ENCODE measurements around the gene GPC5.

Gene GPC5

DNA sequence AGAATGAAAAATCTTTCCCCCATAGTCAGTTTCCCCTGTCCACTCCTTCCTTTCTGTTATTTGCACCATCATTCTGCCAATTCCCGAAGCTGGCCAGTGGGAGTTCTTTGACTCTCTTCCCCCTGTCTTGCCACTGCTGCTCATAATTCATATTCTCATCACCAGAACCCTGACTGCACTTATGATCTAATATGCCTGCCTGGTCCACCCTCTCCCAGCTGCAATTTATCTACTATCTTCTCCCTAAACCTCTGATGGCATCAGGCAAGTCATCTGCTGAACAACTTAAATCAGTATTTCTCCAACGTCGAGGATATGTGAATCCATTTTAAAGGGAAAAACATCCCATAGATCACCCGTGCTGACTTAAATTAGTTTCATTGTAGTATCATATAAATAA is 1370.2 kb downstream of the GPC5 start:
- Histone ChIP-seq H3K4me1 (ENCODE audit: control insufficient read depth, insufficient read depth, low read length, unreplicated experiment) (no peaks in the 10 kb centered on the region), H3K27me3 (ENCODE audit: insufficient read depth, low read length) (no peaks in the 10 kb centered on the region), H2AFZ (ENCODE audit: low read length, unreplicated experiment) (no peak overlapping the region), H3K36me3 (ENCODE audit: insufficient read depth, low read length) (no peaks in the 10 kb centered on the region), H3K79me2 (ENCODE audit: control insufficient read depth, insufficient read depth, low read length, unreplicated experiment) (no peaks in the 10 kb centered on the region), H3K27ac (ENCODE audit: low read depth, low read length) (no peak overlapping the region), H3K4me3 (ENCODE audit: low read depth, low read length) (no peak overlapping the region)

DNA sequence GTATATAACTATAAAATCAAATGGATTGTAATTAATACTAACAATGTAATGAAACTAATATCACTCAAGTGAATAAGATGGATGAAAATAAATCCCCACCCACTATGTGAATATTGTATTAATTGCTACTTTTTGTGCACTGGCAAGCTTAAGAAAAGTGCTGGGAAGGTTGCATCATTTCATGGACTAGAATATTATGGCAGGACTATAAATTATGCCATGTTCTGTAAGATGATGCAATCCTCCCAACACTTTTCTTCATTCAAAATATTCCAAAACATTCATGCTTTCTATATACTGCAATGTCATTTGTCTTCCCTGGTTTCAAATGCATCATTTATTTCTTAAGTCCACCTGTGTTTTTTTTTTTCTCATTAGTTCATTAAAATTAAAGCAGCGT is 1370.6 kb downstream of the GPC5 start:
- Histone ChIP-seq H3K36me3 (ENCODE audit: insufficient read depth, low read length) (no peaks in the 10 kb centered on the region), H3K27ac (ENCODE audit: low read depth, low read length) (no peak overlapping the region)

DNA sequence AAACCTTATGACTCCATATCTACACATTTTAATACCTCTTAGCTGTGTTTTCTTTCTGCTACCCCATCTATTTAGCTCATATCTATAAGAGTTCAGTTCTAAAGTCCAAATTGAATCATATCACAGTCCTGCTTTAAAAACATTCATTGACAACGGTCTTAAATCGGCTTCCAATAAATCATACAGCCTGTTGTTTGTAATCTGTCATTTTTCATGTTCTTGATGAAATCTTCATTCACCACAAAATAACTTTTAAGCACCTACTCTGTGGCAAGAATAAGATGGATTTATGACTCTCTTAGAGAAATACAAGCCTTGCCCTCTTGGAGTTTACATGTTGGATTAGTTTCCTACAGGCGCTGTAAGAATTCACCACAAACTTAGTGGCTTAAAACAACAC is 1377.2 kb downstream of the GPC5 start:
- H3K4me3 ChIP-seq (ENCODE audit: low read depth, low read length) = no peak overlapping the region
- H3K4me1 ChIP-seq (ENCODE audit: control insufficient read depth, insufficient read depth, low read length, unreplicated experiment) = no peaks in the 10 kb centered on the region
- no peaks in the 10 kb centered on the region for H3K79me2 ChIP-seq (ENCODE audit: control insufficient read depth, insufficient read depth, low read length, unreplicated experiment)
- H3K36me3 ChIP-seq (ENCODE audit: insufficient read depth, low read length) = no peaks in the 10 kb centered on the region
- no peak overlapping the region for H3K27ac ChIP-seq (ENCODE audit: low read depth, low read length)
- no peak overlapping the region for H2AFZ ChIP-seq (ENCODE audit: low read length, unreplicated experiment)
- H3K27me3 ChIP-seq (ENCODE audit: insufficient read depth, low read length) = no peaks in the 10 kb centered on the region

More for the DNA sequence above, 1370.6 kb downstream of the GPC5 start:
- no peak overlapping the region for H3K4me3 ChIP-seq (ENCODE audit: low read depth, low read length)
- H3K4me1 ChIP-seq (ENCODE audit: control insufficient read depth, insufficient read depth, low read length, unreplicated experiment) = no peaks in the 10 kb centered on the region
- H2AFZ ChIP-seq (ENCODE audit: low read length, unreplicated experiment) = no peak overlapping the region
- no peaks in the 10 kb centered on the region for H3K27me3 ChIP-seq (ENCODE audit: insufficient read depth, low read length)
- no peaks in the 10 kb centered on the region for H3K79me2 ChIP-seq (ENCODE audit: control insufficient read depth, insufficient read depth, low read length, unreplicated experiment)

DNA sequence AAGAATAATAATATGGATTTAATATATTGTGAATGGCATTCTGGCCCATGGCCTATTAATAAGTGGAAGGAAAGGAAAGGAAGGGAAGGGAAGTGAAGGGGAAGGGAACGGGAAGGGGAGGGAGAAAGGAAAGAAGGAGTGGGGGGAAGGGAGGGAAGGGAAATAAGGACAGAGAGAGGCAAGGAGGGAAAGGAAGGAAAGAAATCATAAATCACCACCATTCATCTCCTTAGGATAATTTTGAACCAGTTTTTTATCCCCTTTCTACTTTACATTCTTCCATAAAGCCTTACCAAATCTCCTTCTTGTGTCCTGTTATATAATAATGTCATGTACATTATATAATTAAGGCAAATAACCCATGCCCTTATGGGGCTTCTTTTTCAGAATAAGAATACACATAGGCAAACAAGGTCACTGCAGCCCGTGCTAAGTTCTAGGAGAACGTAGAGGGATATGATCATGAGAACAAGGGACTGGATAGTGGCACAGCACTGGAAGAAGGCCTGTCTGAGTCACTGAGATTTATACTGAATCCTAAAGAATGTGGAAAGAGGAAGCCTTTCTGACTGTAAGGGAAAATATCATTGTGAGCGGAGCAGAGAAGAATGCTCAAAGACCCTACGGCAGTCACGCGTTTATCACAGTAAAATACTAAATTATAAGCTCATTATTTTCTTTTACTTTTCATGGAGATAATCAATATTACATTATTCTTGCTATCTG is 1383.7 kb downstream of the GPC5 start:
- H3K27ac ChIP-seq (ENCODE audit: low read depth, low read length) = no peak overlapping the region
- H3K79me2 ChIP-seq (ENCODE audit: control insufficient read depth, insufficient read depth, low read length, unreplicated experiment) = no peaks in the 10 kb centered on the region
- no peak overlapping the region for H2AFZ ChIP-seq (ENCODE audit: low read length, unreplicated experiment)

DNA sequence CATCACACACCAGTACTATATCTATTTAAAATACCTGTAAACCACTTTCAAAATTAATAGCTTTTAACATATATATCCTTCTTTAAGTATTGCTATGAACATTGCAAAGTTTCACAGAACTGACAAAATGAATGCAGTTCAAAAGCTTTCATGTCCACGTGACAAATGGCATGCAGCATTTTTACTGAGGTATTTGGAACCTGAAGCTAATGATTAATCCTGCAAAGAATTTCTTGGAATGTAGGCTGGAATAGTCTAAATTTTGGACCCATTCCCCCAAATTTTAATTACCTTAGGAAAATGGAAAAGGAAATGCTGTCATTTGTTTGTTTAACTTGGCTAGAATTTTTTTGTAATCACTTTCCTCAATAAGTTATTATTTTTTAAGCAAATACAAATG is 1404.4 kb downstream of the GPC5 start:
- Histone ChIP-seq H3K27ac (ENCODE audit: low read depth, low read length) (no peak overlapping the region), H3K4me1 (ENCODE audit: control insufficient read depth, insufficient read depth, low read length, unreplicated experiment) (peaks cover 38% of the 10 kb centered on the region), H3K4me3 (ENCODE audit: low read depth, low read length) (no peak overlapping the region), H3K36me3 (ENCODE audit: insufficient read depth, low read length) (no peaks in the 10 kb centered on the region), H3K79me2 (ENCODE audit: control insufficient read depth, insufficient read depth, low read length, unreplicated experiment) (no peaks in the 10 kb centered on the region), H3K27me3 (ENCODE audit: insufficient read depth, low read length) (no peaks in the 10 kb centered on the region), H2AFZ (ENCODE audit: low read length, unreplicated experiment) (no peak overlapping the region)

More for the DNA sequence above, 1383.7 kb downstream of the GPC5 start:
- no peak overlapping the region for H3K4me3 ChIP-seq (ENCODE audit: low read depth, low read length)
- no peaks in the 10 kb centered on the region for H3K4me1 ChIP-seq (ENCODE audit: control insufficient read depth, insufficient read depth, low read length, unreplicated experiment)
- H3K36me3 ChIP-seq (ENCODE audit: insufficient read depth, low read length) = no peaks in the 10 kb centered on the region
- H3K27me3 ChIP-seq (ENCODE audit: insufficient read depth, low read length) = no peaks in the 10 kb centered on the region

DNA sequence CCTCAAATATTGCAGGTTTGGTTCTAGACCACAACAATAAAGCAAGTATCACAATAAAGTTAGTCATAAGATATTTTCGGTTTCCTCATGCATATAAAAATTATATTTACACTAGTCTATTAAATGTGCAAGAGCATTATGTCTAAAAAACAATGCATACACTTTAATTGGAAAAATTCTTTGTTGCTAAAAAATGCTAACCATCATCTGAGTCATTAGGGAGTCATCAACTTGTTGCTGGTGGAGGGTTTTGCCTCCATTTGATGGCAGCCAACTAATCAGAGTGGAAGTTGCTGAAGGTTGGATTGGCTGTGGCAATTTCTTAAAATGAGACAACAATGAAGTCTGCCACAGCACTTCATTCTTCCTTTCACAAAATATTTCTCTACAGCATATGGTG is 1405.9 kb downstream of the GPC5 start:
- Histone ChIP-seq H3K4me3 (ENCODE audit: low read depth, low read length) (peak overlapping the region; percentile 30; the same call in 1 of the 2 replicates), H3K27me3 (ENCODE audit: insufficient read depth, low read length) (no peaks in the 10 kb centered on the region), H2AFZ (ENCODE audit: low read length, unreplicated experiment) (peak overlapping the region; percentile 80), H3K27ac (ENCODE audit: low read depth, low read length) (no peak overlapping the region), H3K4me1 (ENCODE audit: control insufficient read depth, insufficient read depth, low read length, unreplicated experiment) (peaks cover 43% of the 10 kb centered on the region), H3K79me2 (ENCODE audit: control insufficient read depth, insufficient read depth, low read length, unreplicated experiment) (no peaks in the 10 kb centered on the region), H3K36me3 (ENCODE audit: insufficient read depth, low read length) (no peaks in the 10 kb centered on the region)

DNA sequence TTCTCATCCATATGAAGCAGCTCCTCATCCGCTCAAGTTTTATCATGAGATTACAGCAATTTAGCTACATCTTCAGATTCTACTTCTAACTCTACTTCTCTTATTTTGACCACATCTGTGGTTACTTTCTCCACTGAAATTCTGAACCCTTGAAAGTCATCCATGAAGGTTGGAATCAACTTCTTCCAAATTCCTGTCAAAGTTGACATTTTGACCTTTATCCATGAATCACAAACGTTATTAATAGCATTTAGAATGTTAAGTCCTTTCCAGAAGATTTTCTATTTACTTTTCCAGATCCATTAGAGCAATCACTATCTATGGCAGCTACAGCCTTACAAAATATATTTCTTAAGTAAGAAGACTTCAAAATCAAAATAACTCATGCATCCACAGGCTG is 1406.5 kb downstream of the GPC5 start:
- no peaks in the 10 kb centered on the region for H3K79me2 ChIP-seq (ENCODE audit: control insufficient read depth, insufficient read depth, low read length, unreplicated experiment)
- H3K36me3 ChIP-seq (ENCODE audit: insufficient read depth, low read length) = no peaks in the 10 kb centered on the region
- peak overlapping the region; percentile 30; the same call in 1 of the 2 replicates for H3K4me3 ChIP-seq (ENCODE audit: low read depth, low read length)
- H3K4me1 ChIP-seq (ENCODE audit: control insufficient read depth, insufficient read depth, low read length, unreplicated experiment) = peaks cover 43% of the 10 kb centered on the region
- no peaks in the 10 kb centered on the region for H3K27me3 ChIP-seq (ENCODE audit: insufficient read depth, low read length)
- no peak overlapping the region for H3K27ac ChIP-seq (ENCODE audit: low read depth, low read length)
- peak overlapping the region; percentile 80 for H2AFZ ChIP-seq (ENCODE audit: low read length, unreplicated experiment)

DNA sequence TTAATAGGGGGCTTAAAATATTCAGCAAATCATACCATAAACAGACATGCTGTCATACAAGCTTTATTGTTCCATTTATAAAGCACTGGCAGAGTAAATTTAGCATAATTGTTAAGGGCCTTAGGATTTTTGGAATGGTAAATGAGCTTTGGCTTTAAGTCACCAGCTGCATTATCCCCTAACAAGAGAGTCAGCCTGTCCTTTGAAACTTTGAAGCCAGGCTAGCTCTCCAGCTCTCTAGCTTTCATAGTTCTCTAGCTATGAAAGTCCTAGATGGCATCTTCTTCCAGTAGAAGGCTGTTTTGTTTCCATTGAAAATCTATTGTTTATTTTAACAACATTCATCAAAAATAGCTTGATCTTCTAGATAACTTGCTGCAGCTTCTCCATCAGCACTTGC is 1407.3 kb downstream of the GPC5 start:
- Histone ChIP-seq H3K36me3 (ENCODE audit: insufficient read depth, low read length) (no peaks in the 10 kb centered on the region), H3K27me3 (ENCODE audit: insufficient read depth, low read length) (no peaks in the 10 kb centered on the region), H3K4me3 (ENCODE audit: low read depth, low read length) (peak overlapping the region; percentile 78), H2AFZ (ENCODE audit: low read length, unreplicated experiment) (peak overlapping the region; percentile 70), H3K27ac (ENCODE audit: low read depth, low read length) (peak overlapping the region; percentile 8; the same call in 1 of the 2 replicates), H3K79me2 (ENCODE audit: control insufficient read depth, insufficient read depth, low read length, unreplicated experiment) (no peaks in the 10 kb centered on the region), H3K4me1 (ENCODE audit: control insufficient read depth, insufficient read depth, low read length, unreplicated experiment) (peaks cover 43% of the 10 kb centered on the region)

DNA sequence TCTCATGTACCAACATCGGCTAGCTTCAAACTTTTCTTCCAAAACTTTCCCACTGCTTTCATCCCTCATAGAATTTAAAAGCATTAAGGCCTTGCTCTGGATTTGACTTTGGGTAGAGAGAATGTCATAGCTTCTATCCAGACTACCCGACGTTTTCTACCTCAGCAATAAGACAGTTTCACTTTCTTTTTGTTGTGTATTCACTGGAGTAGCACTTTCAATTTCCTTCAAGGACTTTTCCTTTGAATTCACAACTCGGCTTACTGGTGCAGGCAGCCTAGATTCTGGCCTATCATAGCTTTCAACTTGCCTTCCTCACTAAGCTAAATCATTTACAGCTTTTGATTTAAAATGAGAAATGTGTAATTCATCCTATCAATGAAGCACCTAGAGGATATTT is 1407.8 kb downstream of the GPC5 start:
- Histone ChIP-seq H3K36me3 (ENCODE audit: insufficient read depth, low read length) (no peaks in the 10 kb centered on the region), H3K27me3 (ENCODE audit: insufficient read depth, low read length) (no peaks in the 10 kb centered on the region), H3K27ac (ENCODE audit: low read depth, low read length) (peak overlapping the region; percentile 8; the same call in 1 of the 2 replicates), H3K4me3 (ENCODE audit: low read depth, low read length) (peak overlapping the region; percentile 78), H3K4me1 (ENCODE audit: control insufficient read depth, insufficient read depth, low read length, unreplicated experiment) (peaks cover 43% of the 10 kb centered on the region), H3K79me2 (ENCODE audit: control insufficient read depth, insufficient read depth, low read length, unreplicated experiment) (no peaks in the 10 kb centered on the region), H2AFZ (ENCODE audit: low read length, unreplicated experiment) (peak overlapping the region; percentile 70)

DNA sequence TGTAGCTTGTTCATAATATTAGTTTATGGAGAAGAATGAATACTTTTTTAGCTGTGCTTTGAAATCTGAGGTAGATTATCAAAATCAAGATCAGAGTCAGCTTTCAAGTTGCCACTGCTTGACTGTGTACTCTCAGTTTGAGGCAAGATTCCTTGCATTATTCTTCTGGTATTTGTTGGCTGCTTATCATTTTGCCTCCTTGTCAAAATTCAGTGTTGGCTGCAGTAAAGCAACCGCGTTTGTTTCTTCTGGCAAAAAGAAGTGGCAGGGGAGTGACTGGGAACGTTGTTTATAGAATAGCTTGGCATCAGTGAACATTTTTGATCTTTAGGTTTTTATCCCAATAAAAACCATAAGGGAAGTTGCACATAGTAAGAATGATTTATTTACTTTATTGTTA is 1408.9 kb downstream of the GPC5 start:
- no peaks in the 10 kb centered on the region for H3K79me2 ChIP-seq (ENCODE audit: control insufficient read depth, insufficient read depth, low read length, unreplicated experiment)
- no peak overlapping the region for H3K27ac ChIP-seq (ENCODE audit: low read depth, low read length)
- peak overlapping the region; percentile 57 for H3K4me3 ChIP-seq (ENCODE audit: low read depth, low read length)
- peak overlapping the region; percentile 70 for H2AFZ ChIP-seq (ENCODE audit: low read length, unreplicated experiment)
- peaks cover 43% of the 10 kb centered on the region for H3K4me1 ChIP-seq (ENCODE audit: control insufficient read depth, insufficient read depth, low read length, unreplicated experiment)
- no peaks in the 10 kb centered on the region for H3K27me3 ChIP-seq (ENCODE audit: insufficient read depth, low read length)
- H3K36me3 ChIP-seq (ENCODE audit: insufficient read depth, low read length) = no peaks in the 10 kb centered on the region

DNA sequence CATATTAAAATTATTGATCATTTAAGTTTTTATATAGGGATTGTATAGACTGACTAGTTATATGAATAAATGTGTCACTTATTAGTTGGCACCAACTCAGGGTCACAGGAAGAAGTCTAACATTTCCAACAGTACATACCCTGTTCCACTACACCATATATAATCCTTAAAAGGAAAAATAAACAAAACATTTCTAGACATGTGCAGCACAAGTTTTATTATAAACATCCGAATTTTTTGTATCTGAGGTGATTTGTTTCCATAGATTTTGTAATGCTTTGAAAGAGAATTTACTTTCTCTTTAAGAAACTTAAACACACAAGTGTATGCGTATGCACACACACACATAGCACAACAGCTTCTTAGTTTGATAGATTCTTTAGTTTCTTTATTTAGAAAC is 1409.5 kb downstream of the GPC5 start:
- Histone ChIP-seq H3K27me3 (ENCODE audit: insufficient read depth, low read length) (no peaks in the 10 kb centered on the region), H3K4me1 (ENCODE audit: control insufficient read depth, insufficient read depth, low read length, unreplicated experiment) (peaks cover 38% of the 10 kb centered on the region), H2AFZ (ENCODE audit: low read length, unreplicated experiment) (no peak overlapping the region), H3K4me3 (ENCODE audit: low read depth, low read length) (peak overlapping the region; percentile 57; the same call in 1 of the 2 replicates), H3K27ac (ENCODE audit: low read depth, low read length) (no peak overlapping the region), H3K36me3 (ENCODE audit: insufficient read depth, low read length) (no peaks in the 10 kb centered on the region), H3K79me2 (ENCODE audit: control insufficient read depth, insufficient read depth, low read length, unreplicated experiment) (no peaks in the 10 kb centered on the region)

Measured in ACC112 (cell line).